HPDE6-E6E7 (cell line): ENCODE measurements around the gene PDCD2.
"Not testable (repeated sequence)": the region's sequence is repeated elsewhere in the genome, so short reads cannot be mapped to it uniquely, and the experiment has no call there.

Source experiments
- DNase-seq: peaks from one replicate; pipeline ENCODE4 v3.0.0; 2011; ENCODE audit warnings: missing footprints; ENCODE audit errors: extremely low spot score

The PDCD2 gene

GRCh38 chr6:170584181-170584953 is at the start of gene PDCD2:
Gene PDCD2, minus strand, starts transcription at chr6:170584637. Its CDS starts 56 bp downstream, at chr6:170584581.
- DNase-seq: peak; percentile 97

- DNase-seq: not testable (repeated sequence)
These were observed 31.6 kb upstream of the PDCD2 start for GRCh38 chr6:170616020-170616554.

- not testable (repeated sequence) for DNase-seq
These were observed 27.9 kb upstream of the PDCD2 start for GRCh38 chr6:170612256-170612804.

- DNase-seq: not testable (repeated sequence)
These were observed 24.8 kb upstream of the PDCD2 start for GRCh38 chr6:170609225-170609624.

- no peak for DNase-seq
These were observed 21.3 kb upstream of the PDCD2 start for GRCh38 chr6:170605574-170606259.

- no peak for DNase-seq
These were observed 12.8 kb upstream of the PDCD2 start for GRCh38 chr6:170597278-170597677.

GRCh38 chr6:170596426-170596825 is 12.0 kb upstream of the PDCD2 start:
- DNase-seq: no peak

- DNase-seq: no peak
These were observed 6.3 kb upstream of the PDCD2 start for GRCh38 chr6:170590725-170591124.

- DNase-seq: peak; percentile 19
These were observed 589 bp upstream of the PDCD2 start for GRCh38 chr6:170584954-170585498.

- DNase-seq: peak; percentile 3
These were observed 669 bp downstream of the PDCD2 start for GRCh38 chr6:170583756-170584180.

- DNase-seq: no peak
These were observed 5.5 kb downstream of the PDCD2 start for GRCh38 chr6:170578909-170579308.

- peak; percentile 11 for DNase-seq
These were observed 9.2 kb downstream of the PDCD2 start for GRCh38 chr6:170575250-170575649.

GRCh38 chr6:170572704-170573466 is 11.6 kb downstream of the PDCD2 start:
- no peak for DNase-seq

- no peak for DNase-seq
These were observed 19.4 kb downstream of the PDCD2 start for GRCh38 chr6:170564936-170565530.

GRCh38 chr6:170561555-170561954 is 22.9 kb downstream of the PDCD2 start:
- no peak for DNase-seq

GRCh38 chr6:170555305-170555704 is 29.1 kb downstream of the PDCD2 start:
- no peak for DNase-seq

- DNase-seq: no peak
These were observed 29.7 kb downstream of the PDCD2 start for GRCh38 chr6:170554796-170555137.

GRCh38 chr6:170554013-170554795 is 30.2 kb downstream of the PDCD2 start, which contains the start of gene TBP:
Gene TBP, plus strand, starts transcription at chr6:170554369. Its CDS starts 2,661 bp downstream, at chr6:170557030.
- peak; percentile 91 for DNase-seq

- DNase-seq: no peak
These were observed 30.9 kb downstream of the PDCD2 start for GRCh38 chr6:170553534-170554012.
